HCT116 (cell line): ENCODE measurements around the gene TEX11. TPM values are rescaled to one million over a fixed set of nuclear protein-coding genes. Genes with fewer than 3 reads are reported as not detected.
"Not testable (repeated sequence)": the region's sequence is repeated elsewhere in the genome, so short reads cannot be mapped to it uniquely, and the experiment has no call there.

ENCODE experiments used
- ATAC-seq: fragments of 200-7000 bp; cut with Tn5 transposase; 2 replicates; pipeline ENCODE4 v1.9.1; 2020; ENCODE audit warnings: mild to moderate bottlenecking, moderate library complexity
- BruUV-seq: library from RNA; stranded (reverse); fragments of 400-500 nt; replicated peaks from 2 replicates; lab custom pipeline; 2021; lab: Mats Ljungman, UMichigan
- CTCF ChIA-PET: fragments of 300-600 bp; sonication (Branson Sonifier 250); formaldehyde crosslinking; loops from one replicate; lab custom pipeline; 2021; ENCODE audit warnings: antibody characterized with exemption; lab: Charles Lee
- POLR2A ChIA-PET: fragments of 300-600, 350-600 bp; sonication (Branson Sonifier 250); formaldehyde crosslinking; loops from one replicate; lab custom pipeline; 2021; ENCODE audit warnings: antibody characterized with exemption; lab: Charles Lee
- RAD21 ChIA-PET, 2 experiments: fragments of 300-600 bp; sonication (Branson Sonifier 250); formaldehyde crosslinking; loops; one replicate each; lab custom pipeline; 2023; ENCODE audit warnings: low total read pairs in 2 of 2; ENCODE audit not compliant: uncharacterized antibody in 2 of 2, unreplicated experiment in 2 of 2, low non-redundant PET in 1 of 2; lab: Charles Lee
- DNase-seq: peaks from one replicate; pipeline ENCODE4 v3.0.0-alpha.2; 2010; ENCODE audit warnings: low read depth, low spot score
- H2AFZ ChIP-seq: fragments of 200-600 bp; shearing (Covaris generic), sonication (generic); 2 replicates; pipeline ENCODE4 v1.6.1; 2017; ENCODE audit warnings: low read depth, mixed run types, mixed read lengths, antibody characterized with exemption, low read length; ENCODE audit not compliant: poor library complexity, severe bottlenecking
- H3K27ac ChIP-seq: 2 replicates; pipeline ENCODE4 v1.5.1; 2012; ENCODE audit warnings: low read depth, low read length
- H3K27me3 ChIP-seq: fragments of 200-600 bp; sonication (generic); 2 replicates; pipeline ENCODE4 v1.6.1; 2016; ENCODE audit warnings: mixed run types, low read length, mixed read lengths; ENCODE audit not compliant: insufficient read depth
- H3K36me3 ChIP-seq, 2 experiments: fragments of 200-500 bp in 1 of 2; fragments of 200-600 bp in 1 of 2; sonication (Bioruptor generic) in 1 of 2; sonication (generic) in 1 of 2; 2 replicates each; pipeline versions ENCODE4 v1.5.1 to v1.6.1; 2014 to 2016; ENCODE audit warnings: low read length in 2 of 2, inconsistent platforms in 1 of 2, mixed read lengths in 1 of 2, mixed run types in 1 of 2; ENCODE audit not compliant: insufficient read depth in 2 of 2, control insufficient read depth in 1 of 2
- H3K4me1 ChIP-seq, 2 experiments: fragments of 200-600 bp in 1 of 2; sonication (generic) in 1 of 2; 2 replicates each; pipeline versions ENCODE4 v1.5.1 to v1.6.1; 2012 to 2017; ENCODE audit warnings: low read length in 2 of 2, inconsistent platforms in 1 of 2, mild to moderate bottlenecking in 1 of 2, mixed read lengths in 1 of 2, mixed run types in 1 of 2, moderate library complexity in 1 of 2; ENCODE audit not compliant: insufficient read depth in 2 of 2, control insufficient read depth in 1 of 2
- H3K4me2 ChIP-seq: fragments of 200-600 bp; sonication (generic); 2 replicates; pipeline ENCODE4 v1.6.1; 2017; ENCODE audit warnings: mixed run types, low read length, mixed read lengths
- H3K4me3 ChIP-seq, 2 experiments: fragments of 200-600 bp in 1 of 2; sonication (generic) in 1 of 2; replicated peaks in 1 of 2; 2 replicates each; pipeline ENCODE4 v1.5.1; 2011 to 2016; ENCODE audit warnings: low read length in 2 of 2, control low read depth in 1 of 2, low read depth in 1 of 2, mild to moderate bottlenecking in 1 of 2, mixed read lengths in 1 of 2, mixed run types in 1 of 2
- H3K79me2 ChIP-seq: fragments of 200-600 bp; sonication (generic); 2 replicates; pipeline ENCODE4 v1.6.1; 2017; ENCODE audit warnings: mild to moderate bottlenecking, mixed run types, low read length, moderate library complexity, mixed read lengths; ENCODE audit not compliant: insufficient read depth
- H3K9ac ChIP-seq: fragments of 200-600 bp; sonication (generic); 2 replicates; pipeline ENCODE4 v1.6.1; 2016; ENCODE audit warnings: low read length, mixed read lengths
- H3K9me2 ChIP-seq: fragments of 200-600 bp; sonication (generic), shearing (Covaris generic); 2 replicates; pipeline ENCODE4 v1.6.1; 2017; ENCODE audit warnings: mixed run types, mild to moderate bottlenecking, moderate library complexity; ENCODE audit not compliant: insufficient read depth
- H3K9me3 ChIP-seq, 2 experiments: fragments of 200-500 bp in 1 of 2; fragments of 200-600 bp in 1 of 2; sonication (Bioruptor generic) in 1 of 2; sonication (generic) in 1 of 2; 2 replicates each; pipeline ENCODE4 v1.6.1; 2014 to 2017; ENCODE audit warnings: low read length in 2 of 2, mixed read lengths in 2 of 2, inconsistent platforms in 1 of 2, low read depth in 1 of 2, mild to moderate bottlenecking in 1 of 2, mixed run types in 1 of 2, moderate library complexity in 1 of 2; ENCODE audit not compliant: control insufficient read depth in 1 of 2, insufficient read depth in 1 of 2
- H4K20me1 ChIP-seq: fragments of 200-600 bp; sonication (generic), shearing (Covaris generic); 2 replicates; pipeline ENCODE4 v1.6.1; 2017; ENCODE audit warnings: mixed run types, mild to moderate bottlenecking, moderate library complexity; ENCODE audit not compliant: insufficient read depth
- ELF1 ChIP-seq: IDR thresholded peaks from 2 replicates; pipeline ENCODE4 v1.6.1; 2012; ENCODE audit warnings: low read depth, borderline replicate concordance
- EZH2phosphoT487 ChIP-seq: fragments of 200-600 bp; IDR thresholded peaks from 2 replicates; pipeline ENCODE4 v1.6.1; 2018; ENCODE audit warnings: antibody characterized with exemption, borderline replicate concordance
- ZFX ChIP-seq: fragments of 450-650 bp; IDR thresholded peaks from 2 replicates; pipeline ENCODE4 v1.6.1; 2017
- ZNF274 ChIP-seq: fragments of 200-500 bp; sonication (Bioruptor generic); IDR thresholded peaks from 2 replicates; pipeline ENCODE4 v1.6.1; 2014; ENCODE audit warnings: mild to moderate bottlenecking, low read depth, low read length, inconsistent platforms
- intact Hi-C: fragments of 100-400 bp; cut with micrococcal nuclease; formaldehyde crosslinking; loops from 2 replicates; pipeline ENCODE4 v1.10.0; 2022
- total RNA-seq: library from RNA; stranded (reverse); gene quantifications from one replicate; pipeline ENCODE4 v1.2.1, GENCODE V29; 2021; ENCODE audit not compliant: unreplicated experiment
- TF ChIP-seq, protein P1 (sequence below): IDR thresholded peaks from 2 replicates; pipeline ENCODE4 v1.6.1; 2011; ENCODE audit warnings: mild to moderate bottlenecking, low read length, moderate library complexity; ENCODE audit not compliant: insufficient replicate concordance; ENCODE audit errors: extremely low read depth
- TF ChIP-seq, protein P2 (sequence below), 3 experiments: fragments of 200-600 bp in 1 of 3; sonication (generic) in 1 of 3; IDR thresholded peaks in 2 of 3; conservative IDR thresholded peaks in 1 of 3; 2 replicates each; pipeline ENCODE4 v1.5.1; 2012 to 2017; ENCODE audit warnings: low read depth in 2 of 3, low read length in 2 of 3, antibody characterized with exemption in 1 of 3, borderline replicate concordance in 1 of 3, control low read depth in 1 of 3, mild to moderate bottlenecking in 1 of 3, mixed read lengths in 1 of 3, mixed run types in 1 of 3, moderate library complexity in 1 of 3; ENCODE audit not compliant: insufficient read depth in 1 of 3

Gene TEX11
- total RNA-seq, 1 experiment from 2014 or later: 0.10 TPM

GRCh38 chrX:70806081-70806480, 102.4 kb downstream of the TEX11 start:
- TF ChIP-seq ZFX (no peak), ELF1 (no peak), ZNF274 (no peak), EZH2phosphoT487 (no peak)
- TF ChIP-seq, protein P1, sequence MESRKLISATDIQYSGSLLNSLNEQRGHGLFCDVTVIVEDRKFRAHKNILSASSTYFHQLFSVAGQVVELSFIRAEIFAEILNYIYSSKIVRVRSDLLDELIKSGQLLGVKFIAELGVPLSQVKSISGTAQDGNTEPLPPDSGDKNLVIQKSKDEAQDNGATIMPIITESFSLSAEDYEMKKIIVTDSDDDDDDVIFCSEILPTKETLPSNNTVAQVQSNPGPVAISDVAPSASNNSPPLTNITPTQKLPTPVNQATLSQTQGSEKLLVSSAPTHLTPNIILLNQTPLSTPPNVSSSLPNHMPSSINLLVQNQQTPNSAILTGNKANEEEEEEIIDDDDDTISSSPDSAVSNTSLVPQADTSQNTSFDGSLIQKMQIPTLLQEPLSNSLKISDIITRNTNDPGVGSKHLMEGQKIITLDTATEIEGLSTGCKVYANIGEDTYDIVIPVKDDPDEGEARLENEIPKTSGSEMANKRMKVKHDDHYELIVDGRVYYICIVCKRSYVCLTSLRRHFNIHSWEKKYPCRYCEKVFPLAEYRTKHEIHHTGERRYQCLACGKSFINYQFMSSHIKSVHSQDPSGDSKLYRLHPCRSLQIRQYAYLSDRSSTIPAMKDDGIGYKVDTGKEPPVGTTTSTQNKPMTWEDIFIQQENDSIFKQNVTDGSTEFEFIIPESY: no peak
- TF ChIP-seq, protein P2, sequence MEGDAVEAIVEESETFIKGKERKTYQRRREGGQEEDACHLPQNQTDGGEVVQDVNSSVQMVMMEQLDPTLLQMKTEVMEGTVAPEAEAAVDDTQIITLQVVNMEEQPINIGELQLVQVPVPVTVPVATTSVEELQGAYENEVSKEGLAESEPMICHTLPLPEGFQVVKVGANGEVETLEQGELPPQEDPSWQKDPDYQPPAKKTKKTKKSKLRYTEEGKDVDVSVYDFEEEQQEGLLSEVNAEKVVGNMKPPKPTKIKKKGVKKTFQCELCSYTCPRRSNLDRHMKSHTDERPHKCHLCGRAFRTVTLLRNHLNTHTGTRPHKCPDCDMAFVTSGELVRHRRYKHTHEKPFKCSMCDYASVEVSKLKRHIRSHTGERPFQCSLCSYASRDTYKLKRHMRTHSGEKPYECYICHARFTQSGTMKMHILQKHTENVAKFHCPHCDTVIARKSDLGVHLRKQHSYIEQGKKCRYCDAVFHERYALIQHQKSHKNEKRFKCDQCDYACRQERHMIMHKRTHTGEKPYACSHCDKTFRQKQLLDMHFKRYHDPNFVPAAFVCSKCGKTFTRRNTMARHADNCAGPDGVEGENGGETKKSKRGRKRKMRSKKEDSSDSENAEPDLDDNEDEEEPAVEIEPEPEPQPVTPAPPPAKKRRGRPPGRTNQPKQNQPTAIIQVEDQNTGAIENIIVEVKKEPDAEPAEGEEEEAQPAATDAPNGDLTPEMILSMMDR (IDR thresholded peaks at IDR 0.05 in 2 of 3, conservative IDR thresholded peaks at IDR 0.05 in 1 of 3; ENCODE audit: borderline replicate concordance in 1 of 3, insufficient read depth in 1 of 3, low read depth in 2 of 3, low read length in 2 of 3): no peak
- no TSS peak for BruUV-seq
- H3K36me3 ChIP-seq: no peaks in the 10 kb centered on the region

DNA sequence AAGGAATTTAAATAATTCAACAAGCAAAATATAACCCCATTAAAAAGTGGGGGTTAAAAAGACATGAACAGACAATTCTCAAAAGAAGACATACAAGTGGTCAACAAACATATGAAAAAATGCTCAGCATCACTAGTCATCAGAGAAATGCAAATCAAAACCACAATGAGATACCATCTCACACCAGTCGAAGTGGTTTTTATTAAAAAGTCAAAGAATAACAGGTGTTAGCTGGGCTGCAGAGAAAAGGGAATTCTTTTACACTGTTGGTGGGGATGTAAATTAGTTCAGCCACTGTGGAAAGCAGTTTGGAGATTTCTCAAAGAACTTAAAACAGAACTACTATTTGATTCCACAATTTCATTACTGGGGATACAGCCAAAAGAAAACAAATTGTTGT, 111.8 kb downstream of the TEX11 start:
- H3K79me2 ChIP-seq, POLR2A ChIA-PET, H3K36me3 ChIP-seq, RAD21 ChIA-PET, DNase-seq, H3K4me2 ChIP-seq, H3K27ac ChIP-seq, H3K27me3 ChIP-seq, CTCF ChIA-PET, H4K20me1 ChIP-seq, H3K9me3 ChIP-seq, H2AFZ ChIP-seq, H3K4me3 ChIP-seq, H3K9ac ChIP-seq, H3K9me2 ChIP-seq, intact Hi-C loops, H3K4me1 ChIP-seq, BruUV-seq, ATAC-seq: not testable (repeated sequence)

More at GRCh38 chrX:70806081-70806480, 102.4 kb downstream of the TEX11 start:
- Histone ChIP-seq H3K4me1 (no peaks in the 10 kb centered on the region), H3K9me2 (no peaks in the 10 kb centered on the region), H3K4me2 (no peak overlapping the region), H3K27ac (no peak overlapping the region), H3K27me3 (no peaks in the 10 kb centered on the region), H3K9me3 (no peaks in the 10 kb centered on the region), H4K20me1 (no peaks in the 10 kb centered on the region), H2AFZ (no peak overlapping the region), H3K9ac (no peak overlapping the region), H3K4me3 (no peak overlapping the region), H3K79me2 (no peaks in the 10 kb centered on the region)
- no peak for DNase-seq
- CTCF ChIA-PET: no interaction called here
- intact Hi-C loops: no loop called here
- RAD21 ChIA-PET: no interaction called here
- ATAC-seq: no peak
- POLR2A ChIA-PET: no interaction called here
